ENCODE measurements around the gene TMC6. TPM values are rescaled to one million over a fixed set of nuclear protein-coding genes. Genes with fewer than 3 reads are reported as not detected.

TMC6 gene
- total and polyA plus RNA-seq, 7 experiments from 2014 or later, result 165 to 808 (median 701) TPM

- Mint-ChIP-seq H3K4me1 (peaks cover 64 to 84% (median 76%) of the 10 kb centered on the region in 7 donors), H3K27ac (peak overlapping the region in 8 of 9 donors; percentile 55 to 92 (median 83)), H3K27me3 (no peaks in the 10 kb centered on the region), H3K4me3 (peak overlapping the region; percentile 11 to 90 (median 58)), H3K9me3 (peaks cover 0 to 7% (median 0%) of the 10 kb centered on the region in 11 donors), H3K36me3 (peaks cover 8 to 48% (median 28%) of the 10 kb centered on the region in 5 donors)
- Histone ChIP-seq H3K9me3 (ENCODE audit: control insufficient read depth in 2 of 3, low read length in 3 of 3) (no peaks in the 10 kb centered on the region), H3K4me3 (ENCODE audit: low read length) (no peak overlapping the region), H3K27me3 (ENCODE audit: control insufficient read depth in 2 of 2, insufficient read depth in 2 of 2, low read length in 2 of 2) (no peaks in the 10 kb centered on the region), H3K27ac (ENCODE audit: low read depth, low read length) (peak overlapping the region; percentile 54), H3K4me1 (ENCODE audit: control insufficient read depth in 2 of 2, insufficient read depth in 2 of 2, low read length in 2 of 2) (peaks cover 52 to 81% of the 10 kb centered on the region in 2 donors), H3K36me3 (ENCODE audit: control insufficient read depth in 2 of 3, insufficient read depth in 3 of 3, low read length in 3 of 3) (peaks cover 26 to 80% (median 34%) of the 10 kb centered on the region in 3 experiments)
- ChIA-PET POLR2A (interaction anchor here (1.0 to 27.3 kb wide), 8 partner anchors 3 to 118 kb away, joined by 3 to 898 read pairs (median 10); partner anchors contain the start of genes C17orf99, TMC6 and TMC8), CTCF (interaction anchor here (1.0 to 6.3 kb wide), 5 partner anchors 12 to 39 kb away, joined by 3 to 59 read pairs (median 4); partner anchors contain the start of gene TMC6)
- intact Hi-C loops (cut with micrococcal nuclease), result loop anchor here in 1 of 2 donors (2.0 kb wide), 1 partner anchor 53 kb away; no protein-coding TSS in a partner anchor
- peak in 4 of 9 donors; percentile 43 to 67 (median 50) for DNase-seq
- ATAC-seq, result no peak
Observed at GRCh38 chr17:78137392-78138203, 9.0 kb upstream of the TMC6 start.

DNA sequence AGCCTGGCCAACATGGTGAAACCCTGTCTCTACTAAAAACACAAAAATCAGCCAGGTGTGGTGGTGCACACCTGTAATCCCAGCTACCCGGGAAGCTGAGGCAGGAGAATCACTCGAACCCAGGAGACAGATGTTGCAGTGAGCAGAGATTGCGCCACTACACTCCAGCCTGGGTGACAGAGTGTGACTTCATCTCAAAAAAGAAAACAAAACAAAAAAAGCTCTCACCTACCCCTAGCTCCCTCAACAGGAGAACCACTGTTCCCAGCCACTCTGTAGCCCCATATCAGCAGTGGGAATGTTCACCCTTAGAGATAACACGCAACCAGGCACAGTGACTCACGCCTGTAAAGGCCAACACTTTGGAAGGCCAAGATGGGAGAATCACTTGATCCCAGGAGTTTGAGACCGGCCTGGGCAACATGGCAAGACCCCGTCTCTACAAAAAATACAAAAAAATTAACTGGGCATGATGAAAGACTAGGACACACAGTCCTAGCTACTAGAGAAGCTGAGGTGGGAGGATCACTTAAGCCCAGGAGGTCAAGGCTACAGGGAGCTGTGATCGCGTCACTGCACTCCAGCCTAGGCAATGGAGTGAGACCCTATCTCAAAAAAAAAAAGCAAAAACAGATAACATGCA is 7.4 kb upstream of the TMC6 start:
- intact Hi-C loops (cut with micrococcal nuclease), result loop anchor here in 1 of 2 donors (2.0 kb wide), 1 partner anchor 51 kb away; no protein-coding TSS in a partner anchor
- no peak for DNase-seq

DNA sequence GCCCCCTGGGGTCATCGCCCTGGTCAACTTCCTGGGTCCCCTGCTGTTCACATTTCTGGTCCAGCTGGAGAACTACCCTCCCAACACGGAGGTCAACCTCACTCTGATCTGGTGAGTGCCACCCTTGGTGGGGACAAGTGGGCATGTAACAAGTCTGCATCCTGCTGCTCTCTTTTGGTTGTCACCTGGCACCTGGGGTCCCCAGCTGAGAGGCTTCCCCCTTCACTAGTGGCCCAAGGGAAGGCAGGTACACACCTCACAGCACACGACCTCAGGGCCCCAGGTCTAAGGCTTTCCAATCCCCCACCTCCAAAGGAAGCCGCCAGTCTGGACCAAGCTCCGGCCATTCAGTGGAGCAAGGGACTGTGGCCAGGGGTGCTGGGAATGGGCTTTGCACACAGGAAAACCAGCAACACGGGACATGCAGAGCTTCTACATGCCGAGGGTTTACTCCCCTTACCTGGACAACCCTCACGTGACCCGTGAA is 6.4 kb upstream of the TMC6 start:
- Histone ChIP-seq H3K27me3 (ENCODE audit: control insufficient read depth in 2 of 2, insufficient read depth in 2 of 2, low read length in 2 of 2) (no peaks in the 10 kb centered on the region), H3K4me3 (ENCODE audit: low read length) (no peak overlapping the region), H3K27ac (ENCODE audit: low read depth, low read length) (no peak overlapping the region), H3K9me3 (ENCODE audit: control insufficient read depth in 2 of 3, low read length in 3 of 3) (no peaks in the 10 kb centered on the region), H3K4me1 (ENCODE audit: control insufficient read depth in 2 of 2, insufficient read depth in 2 of 2, low read length in 2 of 2) (peaks cover 50 to 63% of the 10 kb centered on the region in 2 donors), H3K36me3 (ENCODE audit: control insufficient read depth in 2 of 3, insufficient read depth in 3 of 3, low read length in 3 of 3) (peaks cover 26 to 81% (median 40%) of the 10 kb centered on the region in 3 experiments)
- Mint-ChIP-seq H3K9me3 (peaks cover 0 to 9% (median 0%) of the 10 kb centered on the region in 11 donors), H3K4me1 (peaks cover 53 to 71% (median 62%) of the 10 kb centered on the region in 7 donors), H3K27ac (peak overlapping the region in 6 of 9 donors; percentile 17 to 94 (median 85)), H3K4me3 (peak overlapping the region in 8 of 10 donors; percentile 55 to 99 (median 90)), H3K27me3 (peaks cover 0 to 3% (median 0%) of the 10 kb centered on the region in 5 donors), H3K36me3 (peaks cover 8 to 53% (median 34%) of the 10 kb centered on the region in 5 donors)
- CTCF ChIA-PET, result interaction anchor here (0.6 to 6.3 kb wide), 12 partner anchors 9 to 117 kb away, joined by 3 to 59 read pairs (median 5); partner anchors contain the start of gene TMC6
- DNase-seq (no peak), ATAC-seq (no peak)
- POLR2A ChIA-PET, result interaction anchor here (0.9 to 27.3 kb wide), 11 partner anchors 5 to 694 kb away, joined by 3 to 898 read pairs (median 5); partner anchors contain the start of genes C17orf99, TMC6, TMC8 and TNRC6C
- intact Hi-C loops (cut with micrococcal nuclease), result loop anchor here (1.0 to 5.0 kb wide), 13 partner anchors 10 to 1398 kb away; partner anchors contain the start of genes MFSD11 (in 2 of the 2), SRSF2 (in 2 of the 2) and SYNGR2 (in 1 of the 2)

More for the DNA sequence above, 7.4 kb upstream of the TMC6 start:
- Histone ChIP-seq H3K4me3 (ENCODE audit: low read length) (no peak overlapping the region), H3K4me1 (ENCODE audit: control insufficient read depth in 2 of 2, insufficient read depth in 2 of 2, low read length in 2 of 2) (peaks cover 54 to 68% of the 10 kb centered on the region in 2 donors), H3K9me3 (ENCODE audit: control insufficient read depth in 2 of 3, low read length in 3 of 3) (no peaks in the 10 kb centered on the region), H3K27me3 (ENCODE audit: control insufficient read depth in 2 of 2, insufficient read depth in 2 of 2, low read length in 2 of 2) (no peaks in the 10 kb centered on the region), H3K36me3 (ENCODE audit: control insufficient read depth in 2 of 3, insufficient read depth in 3 of 3, low read length in 3 of 3) (peaks cover 26 to 77% (median 38%) of the 10 kb centered on the region in 3 experiments), H3K27ac (ENCODE audit: low read depth, low read length) (no peak overlapping the region)
- CTCF ChIA-PET, result interaction anchor here (0.6 to 6.3 kb wide), 11 partner anchors 10 to 116 kb away, joined by 3 to 59 read pairs (median 5); partner anchors contain the start of gene TMC6
- POLR2A ChIA-PET, result interaction anchor here (0.6 to 27.3 kb wide), 9 partner anchors 4 to 208 kb away, joined by 3 to 898 read pairs (median 4); partner anchors contain the start of genes C17orf99, TMC6, TMC8 and TNRC6C
- H3K4me1 Mint-ChIP-seq, result peaks cover 58 to 73% (median 67%) of the 10 kb centered on the region in 7 donors
- no peak for ATAC-seq
- no peaks in the 10 kb centered on the region for H3K27me3 Mint-ChIP-seq
- peaks cover 8 to 51% (median 29%) of the 10 kb centered on the region in 5 donors for H3K36me3 Mint-ChIP-seq
- peak overlapping the region; percentile 46 to 94 (median 80) for H3K27ac Mint-ChIP-seq
- H3K9me3 Mint-ChIP-seq, result peaks cover 0 to 9% (median 0%) of the 10 kb centered on the region in 11 donors
- H3K4me3 Mint-ChIP-seq, result peak overlapping the region; percentile 20 to 99 (median 64)

DNA sequence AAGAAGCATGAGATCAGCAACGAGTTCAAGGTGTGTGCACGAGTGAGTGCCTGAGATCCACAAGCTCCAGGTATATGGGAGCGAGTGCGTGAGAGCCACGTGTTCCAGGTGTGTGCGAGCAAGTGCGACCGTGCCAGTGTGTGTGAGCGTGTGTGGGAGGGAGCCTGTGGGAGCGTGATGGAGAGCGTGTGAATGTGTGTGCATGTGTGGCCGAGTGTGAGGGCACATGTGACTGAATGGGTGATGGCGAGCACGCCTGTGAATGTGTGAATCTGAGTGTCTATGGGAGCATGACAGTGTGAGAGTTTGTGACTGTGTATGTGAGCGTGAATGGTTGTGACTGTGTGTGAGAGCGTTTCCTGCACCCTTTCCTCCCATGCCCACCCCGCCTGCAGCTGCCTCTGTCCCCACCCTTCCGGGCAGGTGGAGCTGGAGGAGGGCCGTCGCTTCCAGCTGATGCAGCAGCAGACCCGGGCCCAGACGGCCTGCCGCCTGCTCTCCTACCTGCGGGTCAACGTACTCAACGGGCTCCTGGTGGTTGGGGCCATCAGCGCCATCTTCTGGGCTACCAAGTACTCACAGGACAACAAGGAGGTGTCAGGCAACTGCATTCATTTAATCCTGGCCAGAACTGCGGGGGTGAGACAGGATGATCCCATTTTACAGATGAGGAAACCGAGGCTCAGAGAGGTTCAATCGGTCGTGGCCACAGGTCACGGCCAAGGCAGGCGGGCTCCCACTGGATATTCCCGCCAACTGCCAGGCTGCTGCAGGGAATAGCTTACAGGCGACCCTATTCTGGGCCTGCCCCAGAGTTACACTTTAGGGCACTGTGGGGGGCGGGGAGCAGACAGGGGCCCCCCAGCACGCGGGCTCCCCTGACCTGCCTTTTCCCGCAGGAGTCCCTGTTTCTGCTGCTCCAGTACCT is 5.7 kb upstream of the TMC6 start:
- H3K4me3 ChIP-seq (ENCODE audit: low read length), result peak overlapping the region; percentile 95
- Mint-ChIP-seq H3K27ac (peak overlapping the region; percentile 68 to 95 (median 87)), H3K4me3 (peak overlapping the region; percentile 81 to 99 (median 92)), H3K4me1 (peaks cover 55 to 73% (median 66%) of the 10 kb centered on the region in 7 donors), H3K36me3 (peaks cover 8 to 54% (median 34%) of the 10 kb centered on the region in 5 donors), H3K27me3 (peaks cover 0 to 3% (median 0%) of the 10 kb centered on the region in 5 donors), H3K9me3 (peaks cover 0 to 9% (median 0%) of the 10 kb centered on the region in 11 donors)
- ChIA-PET POLR2A (interaction anchor here (0.8 to 27.3 kb wide), 14 partner anchors 4 to 693 kb away, joined by 3 to 898 read pairs (median 4); partner anchors contain the start of genes C17orf99, TMC6, TMC8 and TNRC6C), CTCF (interaction anchor here (0.6 to 6.3 kb wide), 9 partner anchors 8 to 202 kb away, joined by 3 to 59 read pairs (median 6); partner anchors contain the start of gene TMC6)
- peak in 8 of 9 donors; percentile 72 to 89 (median 84) for DNase-seq
- no peaks in the 10 kb centered on the region for H3K9me3 ChIP-seq (ENCODE audit: control insufficient read depth in 2 of 3, low read length in 3 of 3)
- ATAC-seq, result peak; percentile 58
- H3K36me3 ChIP-seq (ENCODE audit: control insufficient read depth in 2 of 3, insufficient read depth in 3 of 3, low read length in 3 of 3), result peaks cover 26 to 81% (median 40%) of the 10 kb centered on the region in 3 experiments
- peaks cover 56 to 66% of the 10 kb centered on the region in 2 donors for H3K4me1 ChIP-seq (ENCODE audit: control insufficient read depth in 2 of 2, insufficient read depth in 2 of 2, low read length in 2 of 2)
- intact Hi-C loops (cut with micrococcal nuclease), result loop anchor here (1.0 to 5.0 kb wide), 13 partner anchors 9 to 1397 kb away; partner anchors contain the start of genes MFSD11 (in 2 of the 2), SRSF2 (in 2 of the 2) and SYNGR2 (in 1 of the 2)
- H3K27ac ChIP-seq (ENCODE audit: low read depth, low read length), result peak overlapping the region; percentile 77
- H3K27me3 ChIP-seq (ENCODE audit: control insufficient read depth in 2 of 2, insufficient read depth in 2 of 2, low read length in 2 of 2), result no peaks in the 10 kb centered on the region
